Activated CD4-positive, alpha-beta T cell treated with anti-CD3 and anti-CD28 coated beads, Interleukin-2, amount 50 U/mL, for 16 hours (primary cell): ENCODE data around the gene RPIA.
A peak's percentile ranks its signal among the peaks of the same experiment; 100 is the strongest.
"Not testable (repeated sequence)": the region's sequence is repeated elsewhere in the genome, so short reads cannot be mapped to it uniquely, and the experiment has no call there.

Experiments used
- DNase-seq: peaks from one replicate; pipeline ENCODE4 v3.0.0-alpha.2; 2020

RPIA gene

GRCh38 chr2:88796523-88796922 lies 105.0 kb downstream of the RPIA start:
- not testable (repeated sequence) for DNase-seq

GRCh38 chr2:88797164-88797563 lies 105.7 kb downstream of the RPIA start:
- peak; percentile 5 for DNase-seq
